Stimulated activated CD4-positive, alpha-beta T cell treated with anti-CD3 and anti-CD28 coated beads, Interleukin-1b, Interleukin-23, amount 100 ng/mL, for 24 hours (primary cell): ENCODE results near the gene GRB10.
A peak's percentile ranks its signal among the peaks of the same experiment; 100 is the strongest.

ENCODE experiments used
- DNase-seq, 4 experiments: peaks; one replicate each; pipeline ENCODE4 v3.0.0-alpha.2; 2020; ENCODE audit warnings: low read depth in 4 of 4, low spot score in 1 of 4

The GRB10 gene

GRCh38 chr7:50640779-50641178 is 141.9 kb downstream of the GRB10 start:
- no peak for DNase-seq

DNA sequence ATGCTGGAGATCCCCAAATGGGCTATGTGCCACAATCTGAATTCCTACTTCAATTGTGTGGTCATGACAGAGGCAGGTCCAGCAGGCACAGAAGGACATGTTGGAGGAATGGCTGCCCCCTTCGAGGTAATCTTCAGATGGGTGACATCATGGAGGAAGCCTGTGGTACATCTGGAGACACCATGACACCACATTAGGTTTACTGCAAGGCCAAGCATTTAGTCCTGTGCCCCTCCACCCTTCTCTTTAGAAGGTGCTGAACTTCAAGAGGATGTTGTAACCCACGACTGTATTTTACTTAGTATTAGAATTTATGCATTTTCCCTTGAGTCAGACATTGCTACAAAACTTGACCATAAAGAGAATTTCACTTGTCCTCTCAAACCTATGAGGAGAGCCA is 142.4 kb downstream of the GRB10 start:
- DNase-seq = no peak

GRCh38 chr7:50637725-50638643 is 144.7 kb downstream of the GRB10 start:
- DNase-seq = no peak

GRCh38 chr7:50634378-50634777 is 148.3 kb downstream of the GRB10 start:
- no peak for DNase-seq

- no peak for DNase-seq
These were observed 149.3 kb downstream of the GRB10 start for GRCh38 chr7:50633414-50633710.

DNA sequence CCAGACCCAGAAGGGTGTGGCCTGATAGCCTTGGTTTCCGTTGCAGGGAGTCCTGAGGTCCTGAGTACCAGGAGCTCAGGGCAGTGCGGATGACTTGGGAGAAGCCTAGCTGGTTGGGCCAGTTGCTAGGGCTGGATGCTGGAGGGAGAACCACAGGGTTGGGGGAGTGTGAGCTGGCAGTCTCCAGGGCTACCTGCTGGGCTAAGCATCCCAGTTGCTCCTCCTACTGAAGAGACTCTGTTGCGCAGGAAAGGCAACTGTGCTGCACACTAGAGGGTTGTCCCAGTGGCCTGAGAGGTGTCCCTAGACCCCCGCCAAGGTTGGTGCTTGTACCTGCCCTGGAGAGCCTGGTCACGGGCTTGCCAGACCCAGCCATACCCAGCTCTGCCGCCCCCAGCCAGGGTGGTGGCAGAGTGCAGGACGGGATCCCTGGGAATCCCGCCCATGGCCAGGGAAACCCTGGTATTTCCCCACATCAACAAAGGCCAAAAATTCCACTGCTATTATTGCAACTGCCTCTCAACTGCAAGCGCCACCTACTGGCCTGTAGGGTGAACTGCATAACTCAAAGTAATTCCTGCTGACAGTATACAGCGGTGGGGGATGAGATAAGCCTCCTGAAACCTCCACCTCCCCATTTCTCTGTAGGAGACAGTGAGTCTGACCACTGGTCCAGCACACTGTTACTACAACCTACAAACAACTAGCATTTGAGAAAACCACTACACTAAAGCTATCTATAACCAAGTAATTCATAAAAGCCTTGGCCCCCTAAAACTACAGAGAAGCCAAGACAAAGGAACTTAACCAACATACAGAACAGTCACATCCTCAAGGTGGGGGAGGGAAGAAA is 149.9 kb downstream of the GRB10 start:
- peak; percentile 29 to 41 (median 34) for DNase-seq

GRCh38 chr7:50631639-50632038 is 151.1 kb downstream of the GRB10 start:
- DNase-seq = no peak

- no peak for DNase-seq
These were observed 151.6 kb downstream of the GRB10 start for GRCh38 chr7:50631100-50631499.

DNA sequence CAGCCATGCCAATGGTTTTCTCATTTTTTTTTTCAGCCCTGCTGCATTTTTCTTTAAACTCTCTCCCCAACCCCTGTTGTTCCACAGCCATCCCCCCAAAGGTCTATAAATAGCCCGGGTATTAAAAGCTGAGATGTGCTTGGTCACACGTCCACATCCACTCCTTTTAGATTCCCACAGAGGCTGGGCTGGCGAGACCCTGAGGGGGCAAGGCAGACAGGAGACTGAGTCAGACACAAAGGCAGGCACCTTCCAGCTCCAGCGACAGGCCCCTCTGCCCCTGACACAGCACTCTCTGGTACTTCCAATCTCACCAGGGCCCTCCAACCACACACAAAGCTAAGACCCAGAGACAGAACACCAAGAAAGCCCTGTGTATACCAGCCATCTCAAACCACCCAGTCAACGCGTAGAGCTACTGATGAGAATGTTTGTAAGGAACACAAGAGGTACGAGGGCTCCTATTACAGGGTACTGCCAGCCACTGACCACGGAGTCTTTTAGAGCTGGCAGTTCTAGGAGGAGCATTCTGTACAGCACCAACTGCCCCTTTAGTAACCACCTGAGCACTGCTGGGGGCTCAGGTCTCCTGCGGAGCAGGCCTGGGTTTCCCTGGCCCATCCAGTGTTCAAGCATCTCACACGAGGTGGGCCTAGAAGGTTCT is 153.3 kb downstream of the GRB10 start:
- DNase-seq = no peak

GRCh38 chr7:50628434-50629084 is 154.1 kb downstream of the GRB10 start:
- DNase-seq = no peak

DNA sequence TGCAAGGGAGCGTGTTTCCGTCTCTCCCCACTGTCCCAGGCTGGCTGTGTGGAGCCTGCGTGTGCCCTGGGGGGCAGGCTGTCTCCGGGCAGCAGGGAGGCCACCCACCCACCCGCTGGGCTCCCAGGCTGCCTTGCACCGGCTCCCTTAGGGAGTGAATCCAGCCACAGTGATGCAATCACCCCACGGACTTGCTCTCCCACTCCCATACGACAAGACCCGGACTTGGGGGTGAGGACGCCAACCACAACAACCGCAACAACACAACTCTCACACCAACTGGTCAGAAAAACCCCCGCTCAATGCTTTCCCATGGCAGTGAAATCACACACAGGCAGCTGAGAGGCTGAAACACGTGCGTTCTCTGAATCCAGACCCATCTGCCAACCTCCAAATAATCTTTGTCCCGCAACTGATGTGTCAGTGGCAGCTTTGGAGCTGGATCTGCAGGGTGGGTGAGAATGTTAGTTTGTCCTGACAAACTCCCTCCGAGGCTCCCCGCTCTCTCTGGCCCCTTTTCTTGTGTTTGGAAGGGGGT is 154.8 kb downstream of the GRB10 start:
- DNase-seq = no peak

DNA sequence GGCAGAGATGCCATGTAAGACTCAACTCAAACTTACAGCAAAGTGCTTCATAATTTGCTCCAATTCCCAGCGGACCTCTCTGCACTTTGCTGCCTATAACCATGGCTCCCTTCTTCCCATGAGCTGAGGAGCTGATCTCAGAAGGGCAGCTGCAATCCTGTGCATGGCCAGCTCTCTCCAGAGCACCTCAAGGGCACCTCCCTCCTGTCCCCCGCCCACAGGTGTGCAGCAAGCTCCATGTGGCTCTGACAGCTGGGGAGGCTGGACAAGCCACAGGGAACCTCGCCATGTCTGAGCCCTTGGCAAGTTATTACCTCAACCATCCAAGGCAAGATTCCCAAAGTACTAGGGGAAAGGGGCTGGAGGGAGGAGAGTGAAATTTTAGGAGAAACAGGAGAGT is 156.4 kb downstream of the GRB10 start:
- no peak for DNase-seq

DNA sequence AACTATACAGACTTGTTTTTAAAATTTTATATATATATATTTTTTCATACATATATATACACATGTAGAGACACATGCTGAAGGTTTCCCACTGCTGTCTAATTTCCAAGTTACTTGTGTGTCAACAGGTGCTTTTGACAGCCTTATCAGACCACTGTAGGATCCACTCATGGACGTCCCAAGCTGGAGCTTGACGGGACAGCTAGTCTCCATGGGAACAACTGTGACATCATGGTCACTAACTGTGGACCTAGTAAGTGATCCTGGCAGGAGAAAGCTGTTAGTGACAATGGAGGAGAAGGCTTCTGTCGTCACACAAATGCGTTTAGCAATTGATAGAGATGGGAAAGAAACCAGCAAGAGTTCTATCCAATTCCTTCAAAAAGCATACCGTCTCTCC is 157.3 kb downstream of the GRB10 start:
- DNase-seq = no peak

GRCh38 chr7:50622821-50623220 is 159.9 kb downstream of the GRB10 start:
- no peak for DNase-seq

GRCh38 chr7:50621973-50622490 is 160.7 kb downstream of the GRB10 start:
- DNase-seq = no peak

DNA sequence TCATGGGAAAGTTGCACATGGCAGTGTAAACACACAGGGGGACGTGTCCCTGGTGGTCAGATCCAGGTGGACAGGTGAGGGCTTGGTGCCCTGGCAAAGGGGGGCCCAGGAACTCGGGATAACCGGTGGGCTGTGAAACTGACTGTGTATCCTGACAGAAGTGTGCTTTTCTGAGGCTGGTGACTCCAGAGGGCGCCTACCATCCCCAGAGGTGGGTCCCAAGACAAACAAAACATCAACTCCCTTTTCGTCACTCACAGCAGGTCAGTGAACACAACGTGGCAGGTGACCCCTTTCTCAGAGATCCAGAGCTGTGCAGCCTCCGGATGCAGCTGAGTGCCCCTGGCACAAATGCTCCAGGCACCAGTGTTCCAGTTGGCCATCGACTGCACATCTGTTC is 161.5 kb downstream of the GRB10 start:
- DNase-seq = no peak

- DNase-seq = no peak
These were observed 162.3 kb downstream of the GRB10 start for GRCh38 chr7:50620433-50620832.

DNA sequence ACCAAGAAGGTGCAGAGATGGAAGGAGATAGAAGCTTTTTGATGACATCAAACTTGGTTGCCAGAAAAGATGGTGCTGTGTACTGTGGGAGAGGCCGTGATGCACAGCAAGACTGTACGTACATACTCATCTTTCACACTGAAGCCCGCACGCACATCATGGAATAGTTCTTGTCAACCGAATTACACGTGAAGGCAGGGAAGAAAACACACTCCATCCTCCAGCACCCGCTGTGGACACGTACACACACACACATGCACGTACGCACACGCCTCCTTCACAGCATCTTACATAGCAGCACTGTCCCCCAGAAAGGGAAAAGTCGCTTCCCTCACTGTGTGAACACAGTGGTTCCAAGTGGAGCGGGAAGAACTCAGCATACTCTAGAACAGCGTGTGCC is 163.0 kb downstream of the GRB10 start:
- DNase-seq = no peak

GRCh38 chr7:50618281-50618680 is 164.4 kb downstream of the GRB10 start:
- no peak for DNase-seq

DNA sequence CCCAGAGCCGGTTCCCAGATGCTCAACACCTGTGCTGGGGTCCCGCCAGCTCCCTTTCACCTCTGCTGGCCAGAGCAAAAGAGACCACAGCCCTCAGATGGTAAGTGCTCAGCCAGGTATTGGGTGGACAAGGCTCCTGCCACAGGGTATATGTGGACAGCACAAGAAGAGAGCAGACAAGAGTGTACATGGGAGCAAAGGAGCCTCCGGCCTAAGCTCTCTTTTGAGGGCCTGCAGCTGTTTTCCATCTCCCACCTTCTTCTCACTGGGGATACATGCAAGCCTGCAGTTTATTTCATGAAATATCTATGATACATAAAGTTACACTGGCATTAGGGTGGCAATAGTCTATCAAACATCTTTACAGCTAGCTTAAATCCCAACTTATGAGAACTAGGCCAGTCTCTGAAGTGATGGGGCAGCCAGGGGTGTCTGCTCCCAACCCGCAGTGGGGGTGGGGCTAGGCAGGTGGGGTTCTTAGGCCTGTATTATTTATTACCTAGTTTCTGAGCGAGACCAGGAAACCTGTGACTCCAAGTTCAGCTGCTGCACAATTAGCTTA is 167.1 kb downstream of the GRB10 start:
- DNase-seq = no peak
